K562 (cell line): ENCODE results near the gene SMG1. TPM values are rescaled to one million over a fixed set of nuclear protein-coding genes. Genes with fewer than 3 reads are reported as not detected.

Experiments used
- ARID4B ChIP-seq: sonication (generic); formaldehyde crosslinking; IDR thresholded peaks from 2 replicates; pipeline ENCODE4 v1.8.0; 2022; ENCODE audit warnings: mild to moderate bottlenecking, missing genetic modification reagents
- BCOR ChIP-seq: fragments of 450-650 bp; IDR thresholded peaks from 2 replicates; pipeline ENCODE4 v1.6.1; 2016
- GTF2F1 ChIP-seq: IDR thresholded peaks from 2 replicates; pipeline ENCODE4 v1.6.1; 2011; ENCODE audit warnings: low read depth, low read length, improper control_type of control experiment
- KLF1 ChIP-seq: fragments of 450-650 bp; IDR thresholded peaks from 2 replicates; pipeline ENCODE4 v1.6.1; 2016; ENCODE audit warnings: missing genetic modification characterization, missing compliant biosample characterization
- MTF1 ChIP-seq: fragments of 250-450 bp; sonication (Bioruptor Pico); IDR thresholded peaks from 2 replicates; pipeline ENCODE4 v1.9.0; 2021; ENCODE audit warnings: moderate library complexity, mild to moderate bottlenecking, inconsistent platforms, borderline replicate concordance
- PRMT5 ChIP-seq: sonication (generic); formaldehyde crosslinking; IDR thresholded peaks from 2 replicates; pipeline ENCODE4 v1.5.0; 2020; ENCODE audit warnings: missing genetic modification reagents
- ZBTB1 ChIP-seq: sonication (generic); formaldehyde crosslinking; IDR thresholded peaks from 2 replicates; pipeline ENCODE4 v1.8.1; 2023; ENCODE audit warnings: missing genetic modification reagents, low read depth, mild to moderate bottlenecking, borderline replicate concordance
- ZBTB40 ChIP-seq, 2 experiments: fragments of 450-650 bp in 1 of 2; sonication (generic) in 1 of 2; formaldehyde crosslinking in 1 of 2; IDR thresholded peaks; 2 replicates each; pipeline versions ENCODE4 v1.7.1 to v1.9.0; 2016 to 2022; ENCODE audit warnings: inconsistent platforms in 1 of 2, mild to moderate bottlenecking in 1 of 2, missing genetic modification reagents in 1 of 2
- ZNF444 ChIP-seq: fragments of 250-450 bp; sonication (Bioruptor Pico); IDR thresholded peaks from 2 replicates; pipeline ENCODE4 v1.4.0; 2020; ENCODE audit warnings: mild to moderate bottlenecking, moderate library complexity
- polyA plus RNA-seq, 8 experiments: library from polyadenylated mRNA; depleted of rRNA in 4 of 8; stranded (reverse) in 5 of 8; unstranded in 3 of 8; fragments of >200 nt; fragmentation: Nextera tagmentation in 2 of 8; fragmentation: Illumina TruSeq in 1 of 8; extraction: Ambion mirVana in 2 of 8; extraction: Trizol in 1 of 8; gene quantifications; 2 replicates each; pipeline versions ENCODE4 v1.2.1 to v1.2.3, GENCODE V29; 2011 to 2014; ENCODE audit warnings: inconsistent platforms in 1 of 8, missing spikeins in 1 of 8
- total RNA-seq, 7 experiments: library from RNA; depleted of rRNA in 6 of 7; stranded (reverse); fragments of >200 nt in 6 of 7; fragmentation: Illumina TruSeq in 2 of 7; extraction: Trizol in 2 of 7; gene quantifications; 2 replicates each; pipeline versions ENCODE4 v1.2.1 to v1.2.3, GENCODE V29; 2011 to 2021; ENCODE audit warnings: low replicate concordance in 1 of 7

The SMG1 gene
- total and polyA plus RNA-seq, 9 of the 15 experiments (the other 6 are each of a cell fraction or from before 2014, with no cell fraction given) = 3.4 to 54.8 (median 32.0) TPM

GRCh38 chr16:18801145-18801972 is 124.8 kb downstream of the SMG1 start, which contains the start of gene ARL6IP1 (continued):
- TF ChIP-seq PRMT5 (CRISPR knock-in tag) (no peak), ZBTB1 (CRISPR knock-in tag) (peak; percentile 93), BCOR (peak; percentile 40; the same call in 1 of the 2 replicates), MTF1 (CRISPR knock-in tag) (no peak), KLF1 (tag) (peak; percentile 84), ZNF444 (CRISPR knock-in tag) (no peak), ZBTB40 (IDR thresholded peaks at IDR 0.05) (0 out of 2 replicates have a peak, but pooled peaks have one; percentile 35), ZBTB40 (CRISPR knock-in tag; IDR thresholded peaks at IDR 0.05) (no peak), GTF2F1 (peak; percentile 94), ARID4B (peak; percentile 94)
